Measurements from ENCODE around the gene NEIL3.
"Not testable (repeated sequence)": the region's sequence is repeated elsewhere in the genome, so short reads cannot be mapped to it uniquely, and the experiment has no call there.

The NEIL3 gene

DNA sequence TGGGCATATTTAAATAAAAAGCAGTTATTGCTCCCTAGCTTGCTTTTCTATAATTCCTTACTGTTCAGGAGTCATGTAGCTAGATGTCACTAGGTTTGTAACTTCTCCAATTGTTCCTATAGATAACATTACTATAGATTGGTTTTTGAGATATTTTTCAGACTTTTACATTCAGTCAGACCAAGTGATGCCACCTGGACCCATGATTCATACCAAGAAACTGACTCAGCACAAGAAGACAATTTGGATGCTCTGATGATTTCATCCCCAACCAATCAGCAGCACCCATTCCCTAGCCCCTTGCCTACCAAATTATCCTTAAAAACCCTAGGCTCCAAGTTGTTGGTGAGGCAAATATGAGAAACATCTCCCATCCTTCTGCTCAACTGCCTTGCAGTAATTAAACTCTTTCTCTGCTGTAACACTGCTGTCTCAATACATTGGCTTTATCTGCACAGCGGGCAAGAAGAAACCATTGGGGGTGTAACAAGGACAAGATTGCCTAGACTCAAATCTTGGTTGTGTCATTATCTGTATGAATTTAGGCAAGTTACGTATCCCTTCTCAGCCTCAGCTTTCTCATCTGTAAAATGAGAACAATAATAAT lies 11.8 kb upstream of the NEIL3 start:
- in situ Hi-C loops (cut with HindIII; ENCODE audit: low sequenced_read_pairs) = no loop called here

DNA sequence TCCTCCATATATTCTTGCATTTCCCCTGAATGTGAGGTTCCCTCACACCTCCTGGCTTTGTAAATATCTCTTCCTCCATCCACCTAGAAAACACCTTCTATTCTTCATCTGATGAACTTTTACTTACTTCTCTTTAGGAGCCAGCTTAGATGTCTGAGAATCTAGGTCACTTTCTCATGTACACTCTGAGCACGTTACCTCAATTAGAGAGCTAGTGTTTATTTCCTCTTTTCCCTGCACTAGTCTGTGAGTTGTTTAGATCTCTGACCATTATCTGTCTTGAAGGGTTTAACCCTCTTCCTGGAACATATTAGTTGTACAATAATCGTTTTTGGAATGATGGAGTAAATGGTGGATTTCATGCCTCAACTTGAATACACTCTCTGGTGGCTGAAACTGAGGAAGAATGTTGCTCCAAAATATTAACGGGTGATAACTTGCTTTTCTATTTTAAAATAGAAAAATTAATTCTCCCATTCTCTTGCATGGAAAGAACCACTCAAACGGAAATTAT lies 8.5 kb upstream of the NEIL3 start:
- in situ Hi-C loops (cut with HindIII; ENCODE audit: low sequenced_read_pairs) = no loop called here

DNA sequence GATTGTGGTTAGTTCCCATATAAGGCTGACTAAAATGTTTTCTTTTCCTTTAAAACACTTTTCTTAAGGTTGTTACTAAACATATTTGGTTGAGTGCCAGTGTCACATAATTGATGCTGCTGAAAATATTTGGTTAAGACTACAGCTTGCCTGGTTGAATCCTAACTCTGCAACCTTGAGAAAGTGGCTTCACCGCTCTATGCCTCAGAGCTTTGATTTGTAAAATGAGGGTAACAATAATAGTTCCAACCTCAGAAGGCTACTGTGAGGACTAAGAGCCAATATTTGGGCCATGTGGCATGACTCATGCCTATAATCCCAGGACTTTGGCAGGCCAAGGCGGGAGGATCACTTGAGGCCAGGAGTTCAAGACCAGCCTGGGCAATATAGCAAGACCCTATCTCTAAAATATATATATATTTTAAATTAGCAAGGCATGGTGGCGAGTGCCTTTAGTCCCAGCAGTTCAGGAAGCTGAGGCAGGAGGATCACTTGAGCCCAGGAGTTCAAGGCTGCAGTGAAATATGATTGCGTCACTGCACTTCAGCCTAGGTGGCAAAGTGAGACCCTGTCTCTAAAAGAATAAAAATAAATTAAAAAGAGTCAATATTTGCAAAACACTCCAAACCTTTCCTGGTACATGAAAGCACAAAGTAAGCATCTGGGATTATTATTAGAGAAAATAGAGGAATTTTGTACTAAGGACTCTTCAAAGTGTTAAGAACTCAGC lies 7.1 kb upstream of the NEIL3 start:
- in situ Hi-C loops (cut with HindIII; ENCODE audit: low sequenced_read_pairs) = no loop called here

DNA sequence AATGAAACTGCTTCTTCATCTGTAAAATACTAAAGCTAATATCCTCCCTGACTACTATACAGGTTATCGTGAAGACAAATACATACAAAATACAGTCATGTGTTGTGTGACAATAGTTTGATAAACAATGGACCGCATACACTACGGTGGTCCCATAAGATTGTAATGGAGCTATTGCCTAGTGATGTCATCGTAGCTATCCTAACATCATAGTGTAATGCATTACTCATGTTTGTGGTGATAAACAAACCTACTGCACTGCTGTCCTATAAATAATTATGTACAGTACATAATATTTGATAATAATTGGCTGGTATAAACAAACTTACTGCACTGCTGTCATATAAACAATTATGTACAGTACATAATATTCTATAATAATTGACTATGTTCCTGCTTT lies 5.6 kb upstream of the NEIL3 start:
- in situ Hi-C loops (cut with HindIII; ENCODE audit: low sequenced_read_pairs) = no loop called here

DNA sequence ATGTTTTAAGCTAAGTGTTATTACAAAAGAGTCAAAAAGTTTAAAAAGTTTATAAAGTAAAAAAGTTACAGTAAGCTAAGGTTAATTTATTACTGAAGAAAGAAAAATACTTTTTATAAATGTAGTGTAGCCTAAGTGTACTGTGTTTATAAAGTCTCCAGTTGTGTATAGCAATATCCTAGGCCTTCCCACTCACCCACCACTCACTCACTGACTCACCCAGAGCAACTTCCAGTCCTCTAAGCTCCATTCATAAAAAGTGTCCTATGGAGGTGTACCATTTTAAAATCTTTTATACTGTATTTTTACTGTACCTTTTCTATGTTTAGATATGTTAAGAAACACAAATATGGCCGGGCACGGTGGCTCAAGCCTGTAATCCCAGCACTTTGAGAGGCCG lies 4.8 kb upstream of the NEIL3 start:
- in situ Hi-C loops (cut with HindIII; ENCODE audit: low sequenced_read_pairs) = not testable (repeated sequence)

DNA sequence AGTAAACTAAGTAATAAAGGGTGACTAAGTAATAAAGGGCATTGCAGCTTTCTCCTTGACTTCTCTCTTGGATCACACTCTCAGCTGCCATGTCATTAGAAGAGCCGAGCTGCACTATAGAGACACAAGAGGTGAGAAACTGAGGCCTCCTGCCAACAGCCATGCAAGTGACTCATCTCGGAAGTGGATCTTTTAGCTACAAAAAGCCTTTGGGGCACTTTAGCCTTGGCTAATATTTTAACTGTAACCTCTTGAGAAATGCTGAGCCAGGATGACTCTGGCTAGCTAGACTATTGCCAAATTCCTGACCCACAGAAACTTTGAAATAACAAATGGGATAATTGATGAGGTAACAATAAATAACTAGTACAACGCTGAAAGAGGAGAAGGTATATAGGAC lies 1.5 kb upstream of the NEIL3 start:
- in situ Hi-C loops (cut with HindIII; ENCODE audit: low sequenced_read_pairs) = no loop called here

DNA sequence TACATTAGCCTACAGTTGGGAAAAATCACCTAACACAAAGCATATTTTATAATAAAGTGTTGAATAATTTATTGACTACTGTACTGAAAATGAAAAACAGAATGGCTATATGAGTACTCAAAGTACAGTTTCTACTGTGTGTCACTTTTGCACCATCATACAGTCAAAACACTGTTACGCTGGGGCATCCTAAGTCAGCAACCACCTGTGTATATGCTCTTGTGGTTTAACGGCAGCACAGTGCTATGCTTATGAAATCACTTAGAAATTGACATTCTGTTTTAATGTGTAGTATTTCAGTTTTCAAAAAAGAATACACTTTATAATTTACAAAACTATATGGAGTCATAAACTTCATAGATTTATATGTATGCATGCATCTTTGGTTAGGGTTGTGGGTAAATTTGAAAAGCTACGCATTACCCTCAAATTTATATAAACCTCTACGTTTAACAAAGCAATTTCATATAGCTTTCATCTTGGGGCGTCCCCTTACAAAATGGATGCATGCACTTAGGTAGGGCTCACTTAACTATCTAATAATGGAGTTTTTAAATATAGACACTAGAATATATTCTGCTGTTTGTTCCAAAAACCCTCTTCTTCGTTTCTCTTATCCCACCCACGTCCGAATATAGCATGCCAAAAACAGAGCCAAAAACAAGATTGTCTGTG lies 690 bp upstream of the NEIL3 start:
- in situ Hi-C loops (cut with HindIII; ENCODE audit: low sequenced_read_pairs) = no loop called here

DNA sequence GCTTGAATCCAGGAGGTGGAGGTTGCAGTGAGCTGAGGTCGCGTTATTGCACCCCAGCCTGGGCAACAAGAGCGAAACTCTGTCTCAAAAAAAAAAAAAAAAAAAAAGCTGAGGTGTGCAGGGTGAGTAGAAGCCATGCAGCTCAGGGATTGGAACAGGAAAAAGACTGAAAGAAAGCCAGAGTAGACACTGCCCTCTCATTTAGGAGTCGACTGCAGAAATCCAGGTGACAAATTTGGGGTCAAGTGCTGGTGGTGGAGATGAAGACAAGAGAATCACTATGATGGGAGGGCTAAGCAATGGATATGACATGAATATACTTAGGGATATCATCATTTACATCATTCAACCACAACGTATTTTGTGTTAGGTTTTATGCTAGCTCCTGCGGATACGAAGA lies 1.9 kb downstream of the NEIL3 start:
- in situ Hi-C loops (cut with HindIII; ENCODE audit: low sequenced_read_pairs) = no loop called here

DNA sequence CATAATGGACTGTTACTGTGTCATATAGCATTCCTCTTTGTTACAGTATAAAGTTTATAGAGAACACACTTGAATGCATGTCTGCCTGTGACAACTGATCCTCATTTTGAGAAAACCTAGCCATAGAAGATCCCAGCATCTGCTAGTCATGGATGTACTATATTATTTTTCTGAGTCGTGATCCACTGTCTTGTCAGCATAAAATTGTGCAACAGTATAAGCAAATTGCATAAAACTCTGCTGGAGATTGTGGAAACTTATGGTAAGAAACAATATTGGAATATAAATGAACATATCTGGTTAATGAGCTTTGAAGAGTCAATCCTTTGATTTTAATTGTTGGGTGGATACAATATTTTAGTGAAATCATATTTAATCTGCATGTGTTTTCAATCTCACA lies 3.6 kb downstream of the NEIL3 start:
- in situ Hi-C loops (cut with HindIII; ENCODE audit: low sequenced_read_pairs) = no loop called here

DNA sequence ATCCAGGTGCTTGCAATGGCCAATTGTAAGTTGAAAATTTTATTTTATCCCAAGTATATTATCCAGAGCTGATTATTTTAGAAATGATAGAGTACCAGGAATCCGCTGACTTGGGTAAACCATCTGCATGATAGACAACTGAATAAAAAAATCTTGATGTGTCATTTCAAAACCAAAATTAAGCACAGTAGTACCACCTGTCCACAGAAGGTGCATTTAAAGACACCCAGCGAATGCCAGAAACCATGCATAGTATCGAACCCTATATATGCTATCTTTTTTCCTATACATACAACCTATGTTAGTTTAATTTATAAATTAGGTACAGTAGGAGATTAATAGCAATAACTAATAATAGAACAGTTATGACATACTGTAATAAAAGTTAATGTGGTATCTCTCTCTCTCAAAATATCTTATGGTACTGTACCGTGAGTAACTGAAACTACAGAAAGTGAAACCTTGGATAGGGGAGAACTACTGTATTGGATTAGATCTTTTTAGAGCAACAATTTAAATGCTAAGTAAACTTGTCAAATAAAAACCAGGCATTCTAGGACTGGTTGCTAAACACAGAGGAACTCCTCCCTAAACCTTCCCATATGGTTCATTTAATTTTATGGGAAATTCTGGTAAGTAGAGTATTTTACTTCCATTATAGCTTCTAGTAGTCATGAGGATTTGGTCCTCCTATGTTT lies 6.2 kb downstream of the NEIL3 start:
- in situ Hi-C loops (cut with HindIII; ENCODE audit: low sequenced_read_pairs) = no loop called here

DNA sequence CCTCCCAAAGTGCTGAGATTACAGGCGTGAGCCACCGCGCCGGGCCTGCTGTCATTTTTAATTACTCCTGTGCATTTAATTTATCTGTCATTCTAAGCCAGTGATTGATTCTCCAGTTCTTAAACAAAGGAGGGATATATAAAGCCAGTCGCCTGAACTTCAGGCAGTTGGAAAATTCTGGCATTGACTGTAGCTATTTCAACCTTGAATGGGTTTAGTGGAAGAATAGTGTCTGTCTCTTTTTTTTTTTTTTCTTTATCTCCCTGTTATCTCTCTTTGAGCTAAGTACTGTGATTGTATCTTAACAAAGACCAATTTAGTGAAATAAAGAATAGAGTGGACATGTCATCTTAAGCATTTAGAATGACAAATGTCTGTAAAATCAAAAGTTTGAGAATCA lies 11.0 kb downstream of the NEIL3 start:
- in situ Hi-C loops (cut with HindIII; ENCODE audit: low sequenced_read_pairs) = no loop called here

DNA sequence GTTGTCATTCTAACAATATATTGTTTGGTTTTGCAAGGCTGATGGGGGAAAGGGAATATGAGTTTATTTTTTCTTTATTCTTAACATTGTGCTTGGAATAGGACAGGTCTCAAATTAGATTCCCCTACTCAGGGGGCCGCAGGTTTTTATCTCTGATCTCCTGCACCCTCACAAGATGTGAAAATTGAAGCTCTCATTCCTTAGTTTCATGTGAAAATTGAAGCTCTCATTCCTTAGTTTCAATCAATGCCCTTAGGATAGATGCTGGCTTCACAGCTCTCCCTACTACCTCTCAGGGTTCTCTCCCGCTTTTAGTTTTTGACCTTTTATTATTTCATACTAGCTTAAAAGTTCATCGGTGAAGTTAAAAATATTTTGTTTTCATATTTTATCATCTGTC lies 12.0 kb downstream of the NEIL3 start:
- in situ Hi-C loops (cut with HindIII; ENCODE audit: low sequenced_read_pairs) = no loop called here

DNA sequence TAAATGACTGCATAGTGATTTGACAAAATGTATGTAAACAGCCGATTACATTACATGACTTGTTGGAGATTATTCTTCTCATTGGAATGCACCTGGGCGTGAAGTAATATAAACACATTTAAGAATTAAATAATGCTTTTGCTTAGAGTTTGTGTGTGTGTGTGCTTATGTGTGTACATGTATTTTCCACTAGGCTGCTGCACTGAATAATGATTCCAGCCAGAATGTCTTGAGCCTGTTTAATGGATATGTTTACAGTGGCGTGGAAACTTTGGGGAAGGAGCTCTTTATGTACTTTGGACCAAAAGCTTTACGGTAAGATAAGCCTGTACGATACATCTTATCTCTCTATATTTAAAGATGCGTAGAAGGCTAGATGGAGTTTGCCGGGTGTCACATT lies 12.6 kb downstream of the NEIL3 start:
- in situ Hi-C loops (cut with HindIII; ENCODE audit: low sequenced_read_pairs) = no loop called here

DNA sequence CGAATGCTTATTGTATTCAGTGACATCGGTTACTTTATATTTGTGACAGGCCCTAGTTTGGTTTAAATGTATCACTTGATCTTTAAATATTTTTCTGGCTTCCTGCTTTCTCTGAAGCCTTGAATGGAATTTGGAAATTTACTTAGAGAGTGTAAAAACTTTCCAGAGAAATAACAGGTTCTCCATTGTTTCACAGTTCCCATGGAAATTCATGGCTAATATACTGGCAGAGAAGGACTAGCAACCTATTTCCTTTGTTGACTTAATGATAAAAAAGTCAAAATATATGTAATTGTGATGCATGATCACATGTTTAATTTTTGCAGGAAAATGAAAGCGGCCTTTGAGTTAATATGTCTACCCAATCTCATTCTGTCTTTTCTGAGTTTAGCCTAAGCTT lies 13.2 kb downstream of the NEIL3 start:
- in situ Hi-C loops (cut with HindIII; ENCODE audit: low sequenced_read_pairs) = no loop called here

DNA sequence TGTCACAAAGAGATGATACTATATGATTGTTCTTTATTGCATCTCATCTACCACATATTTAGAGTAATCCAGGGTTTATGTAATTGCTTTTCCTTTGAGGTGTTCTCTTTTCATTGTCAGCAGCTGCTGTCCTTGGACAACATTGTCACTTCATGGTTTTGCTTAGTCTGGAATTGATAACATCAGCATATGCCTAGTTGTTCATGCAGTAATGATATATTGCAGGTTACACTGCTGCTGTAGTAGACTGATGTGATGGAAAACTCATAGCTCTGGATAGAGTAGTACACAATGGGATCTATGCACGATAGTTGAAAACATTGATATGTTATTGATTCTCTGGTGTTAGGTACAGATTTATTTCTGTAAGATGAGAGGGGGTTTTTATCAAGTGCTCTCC lies 13.7 kb downstream of the NEIL3 start:
- in situ Hi-C loops (cut with HindIII; ENCODE audit: low sequenced_read_pairs) = no loop called here

DNA sequence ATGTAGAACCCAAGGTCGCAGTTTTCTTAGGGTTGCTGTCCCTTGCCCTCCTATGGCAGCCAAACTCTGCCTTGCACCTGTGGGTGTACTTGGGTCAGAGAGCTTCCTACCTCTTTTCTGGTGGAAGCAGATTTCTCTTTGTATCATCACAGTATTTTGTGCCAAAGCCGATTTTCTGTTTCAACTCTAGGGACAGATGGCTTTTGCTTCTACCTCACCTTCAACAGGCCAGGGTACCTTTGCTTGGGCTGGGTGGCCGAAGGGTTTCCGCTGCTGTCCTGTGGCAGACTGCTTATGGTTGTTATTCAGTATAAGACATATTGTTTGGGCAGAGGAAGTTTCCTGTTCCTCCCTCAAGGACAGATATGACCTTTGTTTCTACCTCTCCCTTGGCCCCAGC lies 22.4 kb downstream of the NEIL3 start:
- in situ Hi-C loops (cut with HindIII; ENCODE audit: low sequenced_read_pairs) = no loop called here

DNA sequence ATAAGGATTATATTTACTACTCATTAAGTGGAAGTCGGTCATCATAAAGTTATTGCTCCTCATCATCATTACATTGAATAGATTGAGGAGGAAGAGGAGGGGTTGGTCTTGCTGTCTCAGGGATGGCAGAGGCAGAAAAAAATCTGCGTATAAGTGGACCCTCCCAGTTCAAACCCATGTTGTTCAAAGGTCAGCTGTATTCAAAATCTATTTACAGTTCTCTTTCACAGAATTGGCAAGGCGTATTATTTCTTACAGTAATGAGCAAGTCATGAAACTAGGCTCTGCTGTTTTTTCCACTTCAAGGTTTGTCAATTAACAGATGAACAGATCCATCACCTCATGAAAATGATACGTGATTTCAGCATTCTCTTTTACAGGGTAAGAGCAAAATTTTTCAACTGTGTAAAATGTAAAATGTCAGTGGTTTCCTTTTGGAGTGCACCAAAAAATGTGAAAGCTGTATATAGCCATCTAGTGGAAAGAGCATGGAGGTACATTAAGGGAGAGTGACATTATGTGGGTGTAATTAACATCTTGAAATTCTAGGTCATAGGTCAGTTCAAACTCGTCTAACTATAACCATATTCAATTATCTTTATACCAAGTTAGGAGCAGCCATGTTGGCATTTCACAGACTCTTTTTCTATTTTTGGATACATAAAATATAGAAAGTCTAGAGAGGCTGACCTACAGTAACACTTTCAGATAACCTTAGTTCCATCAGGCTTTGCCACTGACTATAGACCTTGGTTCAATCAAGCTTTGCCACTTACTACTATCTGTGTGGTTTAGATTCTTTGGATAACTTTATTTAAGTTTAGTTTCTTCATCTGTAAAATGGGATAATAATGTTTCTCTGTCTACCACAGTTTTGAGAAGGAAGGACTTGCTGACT lies 30.1 kb downstream of the NEIL3 start:
- in situ Hi-C loops (cut with HindIII; ENCODE audit: low sequenced_read_pairs) = no loop called here

DNA sequence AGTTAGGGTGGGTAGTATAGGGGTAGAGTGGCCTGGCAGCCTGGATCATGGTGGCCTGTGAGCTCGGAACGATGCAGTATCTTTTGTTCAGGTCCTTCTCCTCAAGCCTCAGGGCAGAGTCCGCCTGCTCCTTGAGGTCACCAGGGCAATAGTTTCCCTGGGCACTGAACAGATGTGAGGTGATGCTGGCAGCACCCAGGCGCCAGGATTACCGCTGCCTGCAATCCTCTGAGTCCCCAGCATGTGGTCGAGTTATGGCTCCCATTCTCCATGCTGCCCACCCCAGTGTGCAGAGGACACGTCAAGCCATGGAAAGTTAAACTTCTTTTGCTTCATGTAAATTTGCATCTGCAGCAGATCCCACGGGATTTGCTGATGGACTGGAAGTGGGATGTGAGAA lies 38.7 kb downstream of the NEIL3 start:
- in situ Hi-C loops (cut with HindIII; ENCODE audit: low sequenced_read_pairs) = no loop called here

DNA sequence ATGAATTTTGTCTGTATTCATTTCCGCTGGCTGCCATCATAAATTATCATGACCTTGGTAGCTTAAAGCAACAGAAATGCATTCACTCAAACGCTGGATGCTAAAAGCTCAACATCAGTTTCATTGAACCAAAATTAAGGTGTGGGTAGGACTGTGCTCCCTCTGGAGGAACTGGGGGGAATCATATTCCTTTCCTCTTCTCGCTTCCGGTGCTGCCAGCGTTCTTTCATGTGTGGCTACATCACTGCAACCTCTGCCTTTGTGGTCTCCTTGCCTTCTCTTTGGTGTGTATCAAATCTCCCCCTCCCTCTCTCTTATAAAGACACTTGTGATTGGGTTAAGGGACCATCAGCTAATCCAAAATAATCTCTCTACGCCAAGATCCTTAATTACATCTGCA lies 39.5 kb downstream of the NEIL3 start:
- in situ Hi-C loops (cut with HindIII; ENCODE audit: low sequenced_read_pairs) = no loop called here

DNA sequence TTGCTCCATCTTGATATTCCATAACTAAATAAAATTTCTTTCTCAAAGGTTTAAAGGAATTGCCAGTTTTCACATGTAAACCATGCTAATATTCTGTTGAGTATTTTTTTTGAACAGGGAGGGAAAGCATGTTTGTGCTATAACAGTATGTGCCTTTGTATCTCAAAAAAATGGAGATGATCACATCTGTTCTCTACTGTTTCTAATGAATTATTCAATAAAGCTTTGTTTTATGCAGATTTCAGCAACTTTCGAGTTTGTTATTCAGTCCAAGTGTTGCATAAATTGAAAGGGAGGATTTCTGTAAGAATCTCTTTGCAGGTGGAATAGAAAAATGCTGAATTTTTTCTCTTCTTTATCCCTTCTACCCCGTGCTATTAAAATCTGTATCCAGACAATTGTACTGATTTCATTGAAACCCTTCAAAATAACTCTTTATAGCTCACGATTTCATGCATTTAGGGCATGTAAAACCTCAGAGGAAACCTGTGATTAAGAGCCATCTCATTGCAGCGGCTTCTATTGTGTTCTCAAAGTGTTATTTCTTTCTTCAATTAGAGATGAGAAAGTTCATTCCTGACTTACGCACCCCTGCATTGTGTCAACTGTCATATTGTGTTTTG lies 42.1 kb downstream of the NEIL3 start:
- in situ Hi-C loops (cut with HindIII; ENCODE audit: low sequenced_read_pairs) = no loop called here

Measured in DLD1 (cell line).